ENCODE measurements around the gene FYN.
"Not testable (repeated sequence)": the region's sequence is repeated elsewhere in the genome, so short reads cannot be mapped to it uniquely, and the experiment has no call there.

FYN gene

GRCh38 chr6:111850295-111850937 is 22.8 kb downstream of the FYN start:
- peak; percentile 48 for DNase-seq

- DNase-seq: no peak
Observed at GRCh38 chr6:111849298-111849697, 24.0 kb downstream of the FYN start.

GRCh38 chr6:111848262-111848812 is 24.9 kb downstream of the FYN start:
- DNase-seq: no peak

GRCh38 chr6:111846492-111847409 is 26.5 kb downstream of the FYN start:
- DNase-seq: peak; percentile 82

- no peak for DNase-seq
Observed at GRCh38 chr6:111846066-111846465, 27.2 kb downstream of the FYN start.

GRCh38 chr6:111845441-111845871 is 27.8 kb downstream of the FYN start:
- DNase-seq: no peak

- DNase-seq: no peak
Observed at GRCh38 chr6:111844921-111845320, 28.3 kb downstream of the FYN start.

GRCh38 chr6:111844376-111844775 is 28.9 kb downstream of the FYN start:
- DNase-seq: no peak

GRCh38 chr6:111843347-111844147 is 29.7 kb downstream of the FYN start:
- peak; percentile 85 for DNase-seq

- no peak for DNase-seq
Observed at GRCh38 chr6:111842891-111843290, 30.4 kb downstream of the FYN start.

- no peak for DNase-seq
Observed at GRCh38 chr6:111842271-111842822, 30.9 kb downstream of the FYN start.

- DNase-seq: peak; percentile 73
Observed at GRCh38 chr6:111841822-111842221, 31.4 kb downstream of the FYN start.

- DNase-seq: no peak
Observed at GRCh38 chr6:111840803-111841202, 32.4 kb downstream of the FYN start.

GRCh38 chr6:111838749-111839484 is 34.3 kb downstream of the FYN start:
- DNase-seq: peak; percentile 45

- peak; percentile 69 for DNase-seq
Observed at GRCh38 chr6:111837641-111838500, 35.4 kb downstream of the FYN start.

- DNase-seq: peak; percentile 81
Observed at GRCh38 chr6:111837007-111837406, 36.2 kb downstream of the FYN start.

GRCh38 chr6:111835807-111836206 is 37.4 kb downstream of the FYN start:
- DNase-seq: no peak

GRCh38 chr6:111835398-111835797 is 37.9 kb downstream of the FYN start:
- not testable (repeated sequence) for DNase-seq

GRCh38 chr6:111834356-111834755 is 38.9 kb downstream of the FYN start:
- no peak for DNase-seq

GRCh38 chr6:111832833-111833418 is 40.3 kb downstream of the FYN start:
- DNase-seq: no peak
